ENCODE results near the gene EHHADH. TPM values are rescaled to one million over a fixed set of nuclear protein-coding genes. Genes with fewer than 3 reads are reported as not detected.
A peak's percentile ranks its signal among the peaks of the same experiment; 100 is the strongest.

The EHHADH gene
- polyA plus RNA-seq, 2 donors = 2.4 to 3.3 TPM

DNA sequence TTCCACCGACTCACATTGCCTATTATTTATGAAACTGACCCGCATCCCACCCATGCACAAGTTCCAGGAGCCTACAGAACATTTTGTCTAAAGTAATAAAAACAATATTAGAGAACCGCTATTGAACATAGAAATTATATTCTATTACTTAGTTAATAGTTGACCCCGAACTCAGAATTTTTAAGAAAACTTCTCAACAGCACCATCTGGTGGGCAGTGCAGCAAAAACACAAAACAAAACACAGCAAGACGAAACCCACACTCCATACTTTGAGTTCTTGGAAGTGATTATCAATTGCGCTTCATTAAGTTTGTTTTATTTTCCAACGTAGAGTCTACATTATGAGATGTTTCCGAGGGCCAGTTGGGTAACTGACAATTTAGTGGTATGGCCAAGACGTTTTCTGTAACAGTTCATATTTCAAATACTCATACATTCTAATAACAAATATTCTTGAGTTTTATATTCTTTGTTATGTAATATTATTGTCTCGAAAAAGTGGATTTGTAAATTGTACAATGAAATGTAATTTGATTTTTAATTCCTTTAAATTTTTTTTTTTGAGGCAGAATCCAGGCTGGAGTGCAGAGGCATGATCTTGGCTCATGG lies 77.0 kb downstream of the EHHADH start:
- WGBS, 2 donors = 20 to 22% methylated on average over 10 of the region's 10 CpGs
- Histone ChIP-seq H3K4me3 (ENCODE audit: low read depth in 1 of 2, low read length in 2 of 2) (no peak overlapping the region), H3K27me3 (ENCODE audit: control insufficient read depth in 1 of 2, insufficient read depth in 2 of 2, low read length in 2 of 2) (no peaks in the 10 kb centered on the region), H3K4me1 (ENCODE audit: control insufficient read depth in 2 of 2, insufficient read depth in 2 of 2, low read length in 1 of 2) (no peaks in the 10 kb centered on the region), H3K36me3 (ENCODE audit: control insufficient read depth in 2 of 2, insufficient read depth in 2 of 2, low read length in 1 of 2) (no peaks in the 10 kb centered on the region), H3K27ac (ENCODE audit: low read depth in 2 of 2, low read length in 1 of 2) (no peak overlapping the region), H3K9me3 (ENCODE audit: control insufficient read depth in 2 of 2, insufficient read depth in 1 of 2, low read depth in 1 of 2, low read length in 1 of 2) (no peaks in the 10 kb centered on the region)

GRCh38 chr3:185175370-185175987 lies 78.4 kb downstream of the EHHADH start:
- Histone ChIP-seq H3K27me3 (ENCODE audit: control insufficient read depth in 1 of 2, insufficient read depth in 2 of 2, low read length in 2 of 2) (no peaks in the 10 kb centered on the region), H3K4me1 (ENCODE audit: control insufficient read depth in 2 of 2, insufficient read depth in 2 of 2, low read length in 1 of 2) (no peaks in the 10 kb centered on the region), H3K4me3 (ENCODE audit: low read depth in 1 of 2, low read length in 2 of 2) (no peak overlapping the region), H3K27ac (ENCODE audit: low read depth in 2 of 2, low read length in 1 of 2) (peak overlapping the region in 1 of 2 donors; percentile 36), H3K9me3 (ENCODE audit: control insufficient read depth in 2 of 2, insufficient read depth in 1 of 2, low read depth in 1 of 2, low read length in 1 of 2) (no peaks in the 10 kb centered on the region), H3K36me3 (ENCODE audit: control insufficient read depth in 2 of 2, insufficient read depth in 2 of 2, low read length in 1 of 2) (no peaks in the 10 kb centered on the region)
- WGBS, 2 donors = 50 to 58% methylated on average over 15 of the region's 15 CpGs

GRCh38 chr3:185172086-185173049 lies 81.5 kb downstream of the EHHADH start:
- H3K4me3 ChIP-seq (ENCODE audit: low read depth in 1 of 2, low read length in 2 of 2) = no peak overlapping the region
- H3K27me3 ChIP-seq (ENCODE audit: control insufficient read depth in 1 of 2, insufficient read depth in 2 of 2, low read length in 2 of 2) = no peaks in the 10 kb centered on the region
- H3K36me3 ChIP-seq (ENCODE audit: control insufficient read depth in 2 of 2, insufficient read depth in 2 of 2, low read length in 1 of 2) = no peaks in the 10 kb centered on the region
- H3K27ac ChIP-seq (ENCODE audit: low read depth in 2 of 2, low read length in 1 of 2) = no peak overlapping the region
- H3K4me1 ChIP-seq (ENCODE audit: control insufficient read depth in 2 of 2, insufficient read depth in 2 of 2, low read length in 1 of 2) = no peaks in the 10 kb centered on the region
- WGBS, 2 donors = 75 to 79% methylated on average over 11 of the region's 11 CpGs
- H3K9me3 ChIP-seq (ENCODE audit: control insufficient read depth in 2 of 2, insufficient read depth in 1 of 2, low read depth in 1 of 2, low read length in 1 of 2) = no peaks in the 10 kb centered on the region

DNA sequence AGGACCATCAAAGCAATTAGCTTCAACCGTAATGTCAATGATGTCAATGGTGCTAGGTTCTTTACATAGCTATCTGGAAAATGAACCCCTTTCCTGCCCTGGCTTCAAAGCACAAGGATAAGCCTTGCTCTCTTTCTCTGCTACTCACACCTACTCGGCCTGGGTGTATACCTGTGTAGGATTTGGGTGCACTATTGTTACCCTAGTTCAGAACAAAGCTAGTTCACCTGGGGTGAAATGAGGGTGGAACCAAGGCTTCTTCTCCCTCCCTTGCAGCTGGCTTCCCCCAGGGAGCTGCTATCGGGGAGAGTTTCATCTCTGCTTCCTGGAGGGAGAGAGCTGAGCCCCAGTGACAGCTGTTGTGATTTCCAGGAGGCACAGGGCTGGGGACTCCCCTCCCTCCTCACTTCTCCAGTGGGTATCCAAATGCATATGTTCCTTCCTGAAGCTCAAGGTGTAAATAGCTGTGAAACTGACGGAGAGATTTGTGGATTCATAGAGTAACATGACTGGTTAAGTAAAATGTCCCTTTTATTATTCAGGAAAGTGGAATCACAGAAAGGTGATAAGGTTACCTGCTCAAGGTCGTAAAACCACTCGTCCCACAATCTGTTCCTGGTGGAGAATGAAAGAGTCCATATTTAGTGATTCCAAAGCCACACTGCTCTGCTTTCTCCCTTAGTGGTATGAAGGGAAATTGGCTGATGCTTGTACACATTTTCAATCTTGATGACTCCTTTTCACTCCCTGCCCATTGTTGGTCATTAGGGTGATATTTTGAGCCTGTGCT lies 89.2 kb downstream of the EHHADH start:
- WGBS, 2 donors = 68 to 73% methylated on average over 6 of the region's 6 CpGs
- H3K27ac ChIP-seq (ENCODE audit: low read depth in 2 of 2, low read length in 1 of 2) = no peak overlapping the region

DNA sequence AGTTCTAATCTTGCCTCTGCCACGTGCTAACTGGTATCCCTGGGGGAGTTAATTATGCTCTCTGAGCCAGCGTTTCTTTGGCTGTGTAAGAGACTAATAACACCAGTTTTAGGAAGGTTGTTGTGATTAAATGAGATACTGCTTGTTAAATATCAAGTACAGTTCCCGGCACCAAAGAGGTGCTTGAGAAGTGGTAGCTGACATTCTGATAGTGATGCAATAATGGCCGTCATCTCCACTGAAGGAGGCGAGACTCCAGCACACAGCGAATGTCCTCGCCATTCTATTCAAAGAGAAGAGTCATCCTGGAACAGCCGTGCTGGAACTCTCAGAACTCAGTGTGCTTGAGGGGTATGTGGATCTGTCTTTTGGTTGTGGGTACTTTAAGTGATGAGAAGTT lies 91.2 kb downstream of the EHHADH start:
- Histone ChIP-seq H3K27ac (ENCODE audit: low read depth in 2 of 2, low read length in 1 of 2) (no peak overlapping the region), H3K9me3 (ENCODE audit: control insufficient read depth in 2 of 2, insufficient read depth in 1 of 2, low read depth in 1 of 2, low read length in 1 of 2) (no peaks in the 10 kb centered on the region), H3K36me3 (ENCODE audit: control insufficient read depth in 2 of 2, insufficient read depth in 2 of 2, low read length in 1 of 2) (no peaks in the 10 kb centered on the region), H3K4me3 (ENCODE audit: low read depth in 1 of 2, low read length in 2 of 2) (no peak overlapping the region), H3K4me1 (ENCODE audit: control insufficient read depth in 2 of 2, insufficient read depth in 2 of 2, low read length in 1 of 2) (no peaks in the 10 kb centered on the region), H3K27me3 (ENCODE audit: control insufficient read depth in 1 of 2, insufficient read depth in 2 of 2, low read length in 2 of 2) (no peaks in the 10 kb centered on the region)
- 85 to 90% methylated on average over 8 of the region's 8 CpGs for WGBS, 2 donors

More for the DNA sequence above, 89.2 kb downstream of the EHHADH start:
- no peaks in the 10 kb centered on the region for H3K4me1 ChIP-seq (ENCODE audit: control insufficient read depth in 2 of 2, insufficient read depth in 2 of 2, low read length in 1 of 2)
- no peaks in the 10 kb centered on the region for H3K36me3 ChIP-seq (ENCODE audit: control insufficient read depth in 2 of 2, insufficient read depth in 2 of 2, low read length in 1 of 2)
- H3K9me3 ChIP-seq (ENCODE audit: control insufficient read depth in 2 of 2, insufficient read depth in 1 of 2, low read depth in 1 of 2, low read length in 1 of 2) = no peaks in the 10 kb centered on the region
- H3K4me3 ChIP-seq (ENCODE audit: low read depth in 1 of 2, low read length in 2 of 2) = no peak overlapping the region
- no peaks in the 10 kb centered on the region for H3K27me3 ChIP-seq (ENCODE audit: control insufficient read depth in 1 of 2, insufficient read depth in 2 of 2, low read length in 2 of 2)

- Histone ChIP-seq H3K36me3 (ENCODE audit: control insufficient read depth in 2 of 2, insufficient read depth in 2 of 2, low read length in 1 of 2) (no peaks in the 10 kb centered on the region), H3K27me3 (ENCODE audit: control insufficient read depth in 1 of 2, insufficient read depth in 2 of 2, low read length in 2 of 2) (no peaks in the 10 kb centered on the region), H3K9me3 (ENCODE audit: control insufficient read depth in 2 of 2, insufficient read depth in 1 of 2, low read depth in 1 of 2, low read length in 1 of 2) (no peaks in the 10 kb centered on the region), H3K27ac (ENCODE audit: low read depth in 2 of 2, low read length in 1 of 2) (no peak overlapping the region), H3K4me3 (ENCODE audit: low read depth in 1 of 2, low read length in 2 of 2) (no peak overlapping the region), H3K4me1 (ENCODE audit: control insufficient read depth in 2 of 2, insufficient read depth in 2 of 2, low read length in 1 of 2) (no peaks in the 10 kb centered on the region)
- 68 to 74% methylated on average over 5 of the region's 5 CpGs for WGBS, 2 donors
These were observed 92.1 kb downstream of the EHHADH start for GRCh38 chr3:185161761-185162160.

DNA sequence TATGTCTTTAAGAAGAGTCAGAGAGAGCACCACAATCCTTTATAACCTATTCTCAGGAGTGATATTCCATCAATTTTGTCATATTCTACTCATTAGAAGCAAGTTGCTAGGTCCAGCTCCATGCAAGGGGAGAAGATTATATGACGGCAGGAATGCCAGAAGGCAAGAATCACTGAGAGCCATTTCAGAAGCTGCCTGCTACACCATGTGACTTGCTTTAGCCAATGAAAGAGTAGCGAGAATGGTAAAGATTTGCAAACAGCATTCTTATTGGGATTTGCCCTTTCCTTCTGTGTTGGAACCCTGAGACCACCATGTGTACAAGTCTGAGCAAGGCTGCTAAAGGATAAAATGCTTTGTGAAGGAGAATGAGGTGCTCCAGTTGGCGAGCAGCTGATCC lies 96.5 kb downstream of the EHHADH start:
- WGBS, 2 donors = 89 to 92% methylated on average over 3 of the region's 3 CpGs

DNA sequence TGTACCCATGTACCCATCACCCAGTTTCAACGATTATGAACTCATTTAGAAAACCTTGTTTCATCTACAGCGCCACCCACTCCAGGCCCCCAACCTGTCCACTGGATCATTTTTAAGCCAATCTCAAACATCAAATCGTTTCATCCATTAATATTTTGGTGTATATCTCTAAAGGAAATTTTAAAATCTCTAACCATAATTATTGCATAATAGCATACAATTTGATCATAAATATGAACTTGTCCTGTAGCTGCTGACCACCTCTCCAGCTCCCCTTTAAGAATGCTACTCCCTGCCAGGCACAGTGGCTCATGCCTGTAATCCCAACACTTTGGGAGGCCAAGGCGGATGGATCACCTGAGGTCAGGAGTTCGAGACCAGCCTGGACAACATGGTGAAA lies 98.2 kb downstream of the EHHADH start:
- H3K36me3 ChIP-seq (ENCODE audit: control insufficient read depth in 2 of 2, insufficient read depth in 2 of 2, low read length in 1 of 2) = no peaks in the 10 kb centered on the region
- no peak overlapping the region for H3K27ac ChIP-seq (ENCODE audit: low read depth in 2 of 2, low read length in 1 of 2)
- peaks cover 0 to 7% of the 10 kb centered on the region in 2 donors for H3K27me3 ChIP-seq (ENCODE audit: control insufficient read depth in 1 of 2, insufficient read depth in 2 of 2, low read length in 2 of 2)
- H3K4me3 ChIP-seq (ENCODE audit: low read depth in 1 of 2, low read length in 2 of 2) = no peak overlapping the region
- 92 to 93% methylated on average over 5 of the region's 5 CpGs for WGBS, 2 donors
- peaks cover 0 to 11% of the 10 kb centered on the region in 2 donors for H3K4me1 ChIP-seq (ENCODE audit: control insufficient read depth in 2 of 2, insufficient read depth in 2 of 2, low read length in 1 of 2)
- no peaks in the 10 kb centered on the region for H3K9me3 ChIP-seq (ENCODE audit: control insufficient read depth in 2 of 2, insufficient read depth in 1 of 2, low read depth in 1 of 2, low read length in 1 of 2)

More for the DNA sequence above, 96.5 kb downstream of the EHHADH start:
- peaks cover 0 to 2% of the 10 kb centered on the region in 2 donors for H3K27me3 ChIP-seq (ENCODE audit: control insufficient read depth in 1 of 2, insufficient read depth in 2 of 2, low read length in 2 of 2)
- H3K27ac ChIP-seq (ENCODE audit: low read depth in 2 of 2, low read length in 1 of 2) = no peak overlapping the region
- peaks cover 0 to 11% of the 10 kb centered on the region in 2 donors for H3K4me1 ChIP-seq (ENCODE audit: control insufficient read depth in 2 of 2, insufficient read depth in 2 of 2, low read length in 1 of 2)
- H3K4me3 ChIP-seq (ENCODE audit: low read depth in 1 of 2, low read length in 2 of 2) = no peak overlapping the region
- H3K36me3 ChIP-seq (ENCODE audit: control insufficient read depth in 2 of 2, insufficient read depth in 2 of 2, low read length in 1 of 2) = no peaks in the 10 kb centered on the region
- no peaks in the 10 kb centered on the region for H3K9me3 ChIP-seq (ENCODE audit: control insufficient read depth in 2 of 2, insufficient read depth in 1 of 2, low read depth in 1 of 2, low read length in 1 of 2)
